GM18499 (cell line): ENCODE data around the gene FITM2.
"Not testable (repeated sequence)": the region's sequence is repeated elsewhere in the genome, so short reads cannot be mapped to it uniquely, and the experiment has no call there.

Experiments
- ATAC-seq: cut with Tn5 transposase; IDR thresholded peaks from one replicate; pipeline ENCODE4 v1.9.1; 2021; ENCODE audit warnings: moderate number of reproducible peaks; ENCODE audit not compliant: insufficient read depth, unreplicated experiment

The FITM2 gene, protein sequence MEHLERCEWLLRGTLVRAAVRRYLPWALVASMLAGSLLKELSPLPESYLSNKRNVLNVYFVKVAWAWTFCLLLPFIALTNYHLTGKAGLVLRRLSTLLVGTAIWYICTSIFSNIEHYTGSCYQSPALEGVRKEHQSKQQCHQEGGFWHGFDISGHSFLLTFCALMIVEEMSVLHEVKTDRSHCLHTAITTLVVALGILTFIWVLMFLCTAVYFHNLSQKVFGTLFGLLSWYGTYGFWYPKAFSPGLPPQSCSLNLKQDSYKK

DNA sequence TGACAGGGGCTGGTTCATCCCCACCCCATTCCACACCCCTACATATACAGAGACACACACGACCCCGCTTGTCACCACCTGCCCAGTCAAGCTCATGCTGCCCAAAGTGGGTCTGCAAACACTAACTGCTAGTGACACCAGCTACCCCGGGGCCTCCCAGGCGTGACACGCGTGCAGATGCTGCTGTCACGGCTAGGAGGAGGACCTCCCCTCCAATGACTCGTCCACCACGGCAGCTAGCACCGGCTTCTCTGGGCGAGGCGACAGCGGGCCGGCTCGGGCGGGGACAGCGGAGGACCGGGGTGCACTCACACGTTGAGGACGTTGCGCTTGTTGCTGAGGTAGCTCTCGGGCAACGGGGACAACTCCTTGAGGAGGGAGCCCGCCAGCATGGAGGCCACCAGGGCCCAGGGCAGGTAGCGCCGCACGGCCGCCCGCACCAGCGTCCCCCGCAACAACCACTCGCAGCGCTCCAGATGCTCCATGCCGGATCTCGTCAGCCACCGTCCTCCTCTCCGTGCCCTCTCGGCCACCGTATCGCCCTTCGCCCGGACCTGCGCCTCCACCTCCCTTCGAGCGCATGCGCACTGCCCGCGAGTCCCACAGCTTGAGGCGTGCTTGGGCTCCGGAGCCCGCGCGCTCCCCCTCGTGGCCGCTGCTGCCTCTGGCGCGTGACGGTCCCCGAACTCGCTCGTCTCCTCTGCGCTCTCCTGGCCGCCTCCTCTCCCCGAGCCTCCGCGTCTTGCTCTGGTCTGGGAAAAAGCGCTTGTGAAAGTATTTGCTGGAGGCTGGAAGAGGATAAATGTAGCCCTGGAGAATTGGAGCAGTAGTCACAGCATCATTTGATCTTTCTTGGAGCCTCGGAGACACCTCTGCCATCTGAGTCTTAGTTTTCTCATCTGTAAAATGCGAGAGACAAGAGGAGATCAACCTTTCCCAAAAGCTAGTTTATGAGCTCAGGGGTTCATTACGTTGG, at the start of gene FITM2:
FITM2 (minus strand) TSS at position 539 of the 976 bp plus-strand sequence; CDS start at position 485, 54 bp downstream.
- ATAC-seq = peak; percentile 68

- no peak for ATAC-seq
Observed at GRCh38 chr20:44360221-44360620, 49.2 kb upstream of the FITM2 start.

DNA sequence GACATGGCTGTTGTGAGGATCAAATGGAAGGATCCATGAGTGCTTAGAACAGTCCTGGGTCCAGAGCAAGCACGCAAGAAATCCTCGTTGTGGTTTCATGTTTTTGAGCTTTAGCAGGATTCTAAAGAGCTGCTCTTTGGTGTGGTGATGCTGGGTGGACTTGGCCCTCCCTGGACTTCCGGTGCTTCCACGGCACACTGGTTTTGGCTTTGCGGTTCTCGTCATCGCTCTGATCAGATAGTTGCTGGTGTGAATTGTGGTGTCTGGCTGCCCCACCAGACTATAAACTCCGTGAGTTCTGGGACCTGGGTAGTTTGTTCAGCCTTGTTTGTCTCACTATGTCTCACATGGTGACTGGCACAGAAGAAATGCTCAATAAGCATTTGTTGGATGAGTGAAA, 47.8 kb upstream of the FITM2 start:
- no peak for ATAC-seq

GRCh38 chr20:44357555-44358125, 46.6 kb upstream of the FITM2 start:
- no peak for ATAC-seq

DNA sequence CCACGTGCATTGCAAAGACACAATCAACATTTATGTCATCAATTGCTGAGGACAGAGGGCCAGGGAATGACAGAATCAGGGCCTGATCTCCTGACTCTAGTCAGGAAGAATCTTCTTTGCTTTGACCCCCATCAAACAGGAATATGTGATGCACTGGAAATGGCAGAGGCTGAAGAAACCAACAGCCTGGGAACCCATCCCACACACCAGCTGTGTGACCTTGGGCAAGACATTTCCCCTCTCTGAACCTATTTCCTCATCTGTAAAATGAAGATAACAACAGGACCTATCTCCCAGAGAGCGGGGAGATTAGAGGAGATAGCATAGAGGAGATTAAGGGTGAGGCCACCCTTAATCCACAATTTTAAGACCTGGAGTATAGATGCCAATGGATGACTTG, 46.0 kb upstream of the FITM2 start:
- ATAC-seq = no peak

DNA sequence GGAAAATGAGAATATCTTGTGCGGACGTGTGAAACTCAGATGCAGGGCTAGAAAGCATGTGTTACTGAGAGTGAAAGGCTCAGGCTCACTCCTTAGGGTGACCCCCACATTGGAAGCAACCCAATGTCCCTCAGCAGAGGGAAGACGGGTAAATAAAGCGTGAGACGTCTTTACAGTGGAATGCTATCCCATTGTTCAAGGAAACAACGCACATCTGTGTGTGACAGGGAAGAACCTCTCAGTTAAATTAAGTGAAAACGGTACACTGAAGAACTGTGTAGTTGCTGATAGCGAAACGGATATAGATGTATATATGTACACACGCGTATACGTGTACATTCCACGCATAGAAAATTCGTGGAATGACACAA, 45.3 kb upstream of the FITM2 start:
- ATAC-seq = no peak

- no peak for ATAC-seq
Observed at GRCh38 chr20:44355498-44356352, 44.7 kb upstream of the FITM2 start, which contains the start of gene HNF4A. Gene HNF4A (plus strand): TSS chr20:44355699. CDS start chr20:44355805, 106 bp downstream.

GRCh38 chr20:44354979-44355497, 44.0 kb upstream of the FITM2 start:
- ATAC-seq = no peak

GRCh38 chr20:44350567-44350966, 39.6 kb upstream of the FITM2 start:
- ATAC-seq = no peak

- no peak for ATAC-seq
Observed at GRCh38 chr20:44349349-44349748, 38.3 kb upstream of the FITM2 start.

DNA sequence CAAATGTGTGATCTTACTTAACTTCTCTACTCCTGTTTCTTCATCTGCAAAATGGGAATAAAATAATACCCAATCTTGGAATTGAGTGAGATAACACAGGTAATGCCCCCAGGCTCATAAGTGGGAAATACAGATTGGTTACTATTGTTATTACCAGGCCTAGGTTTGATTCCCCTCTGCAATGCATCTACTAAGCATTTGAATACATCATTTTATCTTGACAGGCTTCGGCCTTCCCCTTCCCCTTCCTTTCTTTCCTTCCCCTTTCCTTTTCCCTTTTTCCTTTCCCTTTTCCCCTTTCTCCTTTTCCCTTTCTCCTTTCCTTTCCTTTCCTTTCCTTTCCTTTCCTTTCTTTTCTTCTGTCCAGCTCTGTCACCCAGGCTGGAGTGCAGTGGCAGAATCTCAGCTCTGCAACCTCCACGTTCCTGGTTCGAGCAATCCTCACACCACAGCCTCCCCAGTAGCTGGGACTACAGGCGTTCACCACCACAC, 37.2 kb upstream of the FITM2 start:
- ATAC-seq = no peak

DNA sequence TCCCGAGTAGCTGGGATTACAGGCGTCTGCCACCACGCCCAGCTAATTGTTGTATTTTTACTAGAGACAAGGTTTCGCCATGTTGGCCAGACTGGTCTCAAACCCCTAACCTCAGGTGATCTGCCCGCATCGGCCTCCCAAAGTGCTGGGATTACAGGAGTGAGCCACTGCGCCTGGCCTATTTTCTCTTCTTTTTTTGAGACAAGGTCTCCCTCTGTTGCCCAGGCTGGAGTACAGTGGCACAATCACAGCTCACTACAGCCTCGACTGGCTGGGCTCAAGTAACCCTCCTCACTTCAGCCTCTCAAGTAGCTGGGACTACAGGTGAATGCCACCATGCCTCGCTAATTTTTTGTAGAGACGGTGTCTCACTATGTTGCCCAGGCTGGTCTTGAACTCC, 34.9 kb upstream of the FITM2 start:
- not testable (repeated sequence) for ATAC-seq

DNA sequence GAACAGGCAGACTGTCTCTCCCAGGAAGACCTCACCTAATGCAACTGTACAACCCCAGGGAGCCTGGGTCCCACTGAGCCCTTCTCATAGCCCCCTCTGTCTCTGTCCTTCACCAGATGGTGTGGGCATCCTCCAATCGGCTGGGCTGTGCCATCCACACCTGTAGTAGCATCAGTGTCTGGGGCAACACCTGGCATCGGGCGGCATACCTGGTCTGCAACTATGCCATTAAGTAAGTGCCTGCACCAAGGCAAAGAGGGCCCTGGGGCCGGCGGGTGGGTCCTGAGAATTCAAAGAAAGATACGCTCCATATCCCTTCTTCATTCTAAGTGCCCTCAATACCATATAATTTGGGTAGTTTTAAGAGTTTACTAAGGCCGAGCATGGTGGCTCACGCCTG, 34.1 kb upstream of the FITM2 start:
- ATAC-seq = no peak

GRCh38 chr20:44344723-44345122, 33.7 kb upstream of the FITM2 start:
- ATAC-seq = no peak

DNA sequence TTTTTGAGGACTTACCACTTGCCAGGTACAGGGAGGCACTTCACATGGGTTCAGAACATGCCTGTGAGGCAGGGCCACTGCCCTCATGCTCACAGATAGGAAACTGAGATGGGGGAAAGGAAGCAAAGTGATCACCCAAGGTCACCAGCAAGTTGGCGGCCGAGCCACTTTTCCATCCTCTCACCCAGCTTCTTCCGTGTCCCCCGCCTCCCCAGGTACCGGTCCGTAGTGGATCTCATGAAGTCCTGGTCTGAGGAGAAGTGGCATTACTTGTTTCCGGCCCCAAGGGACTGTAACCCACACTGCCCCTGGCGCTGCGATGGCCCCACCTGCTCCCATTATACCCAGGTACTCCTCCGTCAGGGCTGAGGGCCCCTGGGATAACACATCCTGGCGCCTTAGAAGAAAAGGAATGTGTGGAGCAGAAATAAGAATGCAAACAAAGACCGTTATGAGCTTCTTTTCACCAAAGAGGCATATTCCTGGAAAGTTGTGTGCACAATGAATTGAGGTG, 32.2 kb upstream of the FITM2 start:
- no peak for ATAC-seq

DNA sequence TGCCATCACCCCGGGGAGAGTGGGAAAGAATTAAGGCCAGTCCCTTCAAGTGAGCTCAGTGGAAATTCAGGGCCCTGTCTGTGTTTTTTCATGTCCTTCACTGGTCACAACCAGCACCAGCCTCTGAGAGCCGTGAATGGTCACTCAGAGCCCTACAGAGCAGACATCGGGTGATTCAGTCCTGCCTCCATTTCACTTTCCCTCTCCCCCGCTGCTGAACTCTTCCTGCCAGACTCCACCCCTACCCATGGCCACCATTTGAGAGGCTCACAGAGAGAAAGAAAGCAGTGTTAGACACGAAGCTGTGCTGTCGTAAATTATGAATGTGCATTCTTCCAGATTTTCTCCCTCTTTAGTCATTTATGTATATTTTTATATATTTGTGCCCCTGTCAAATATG, 31.2 kb upstream of the FITM2 start:
- no peak for ATAC-seq

DNA sequence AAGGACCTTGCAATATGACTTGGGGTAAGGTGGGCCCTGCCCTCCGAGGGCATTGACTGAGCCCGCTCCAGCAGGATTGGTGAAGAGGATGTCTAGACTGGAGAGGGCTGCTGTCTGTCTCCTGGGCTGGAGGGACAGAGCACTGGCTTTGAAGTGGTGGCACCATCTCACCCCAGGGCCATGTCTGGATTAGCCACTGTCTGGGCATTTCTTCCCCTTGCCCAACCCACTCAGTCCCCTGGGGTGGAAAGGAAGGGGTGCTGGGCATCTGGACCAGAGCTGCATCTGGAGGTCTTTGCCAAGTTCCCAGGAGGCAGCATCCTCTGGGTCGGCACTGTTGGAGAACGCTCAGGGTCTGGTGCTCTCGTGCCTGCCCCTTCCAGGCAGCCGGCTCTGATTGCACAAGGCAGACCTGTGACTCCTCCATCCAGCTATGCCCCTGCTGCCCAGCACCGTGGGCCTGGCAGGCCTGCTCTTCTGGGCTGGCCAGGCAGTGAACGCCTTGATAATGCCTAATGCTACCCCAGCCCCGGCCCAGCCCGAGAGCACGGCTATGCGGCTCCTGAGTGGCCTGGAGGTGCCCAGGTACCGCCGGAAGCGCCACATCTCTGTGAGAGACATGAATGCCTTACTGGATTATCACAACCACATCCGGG, 25.9 kb upstream of the FITM2 start, which contains the start of gene R3HDML:
R3HDML (plus strand) TSS at position 319 of the 656 bp plus-strand sequence; CDS start at position 434, 115 bp downstream.
- no peak for ATAC-seq

GRCh38 chr20:44336086-44336485, 25.1 kb upstream of the FITM2 start:
- ATAC-seq = no peak

DNA sequence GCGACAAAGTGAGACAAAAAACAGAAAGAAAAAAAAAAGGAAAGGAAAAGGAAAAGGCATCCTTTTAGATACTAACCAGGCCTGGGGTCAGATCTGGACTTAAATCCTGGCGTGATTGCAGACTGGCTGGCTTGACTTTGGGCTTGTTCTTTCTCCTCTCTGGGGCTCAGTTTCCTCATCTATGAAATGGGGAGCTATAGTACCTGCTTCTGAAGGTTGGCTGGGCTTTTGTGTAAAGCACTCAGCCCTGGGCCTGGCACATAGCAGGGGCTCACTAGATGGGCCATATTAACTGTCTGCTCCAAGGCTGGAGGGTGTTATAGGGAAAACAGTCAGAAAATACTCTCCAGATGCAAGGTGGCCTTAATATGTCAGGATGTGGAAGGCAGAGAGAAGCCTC, 24.7 kb upstream of the FITM2 start:
- ATAC-seq = no peak
